ENCODE measurements around the gene PLXNC1. TPM values are rescaled to one million over a fixed set of nuclear protein-coding genes. Genes with fewer than 3 reads are reported as not detected.
A peak's percentile ranks its signal among the peaks of the same experiment; 100 is the strongest.

The PLXNC1 gene
- total and polyA plus RNA-seq, 4 donors, result 1.7 to 70.0 (median 36.3) TPM

GRCh38 chr12:94149119-94149780 lies 873 bp downstream of the PLXNC1 start:
- Histone ChIP-seq H3K27ac (ENCODE audit: low read depth in 1 of 2, low read length in 1 of 2) (peak overlapping the region in 1 of 2 donors; percentile 40), H3K9me3 (ENCODE audit: control insufficient read depth in 4 of 4, insufficient read depth in 3 of 4, low read length in 3 of 4) (no peaks in the 10 kb centered on the region), H3K27me3 (ENCODE audit: control insufficient read depth in 3 of 3, insufficient read depth in 3 of 3, low read length in 2 of 3) (peaks cover 0 to 51% (median 23%) of the 10 kb centered on the region in 3 donors), H3K4me3 (peak overlapping the region; percentile 59), H3K4me1 (ENCODE audit: control insufficient read depth in 5 of 5, insufficient read depth in 5 of 5, low read length in 5 of 5) (peaks cover 0 to 15% (median 8%) of the 10 kb centered on the region in 5 donors), H3K9ac (ENCODE audit: insufficient read depth in 1 of 2, low read length in 2 of 2) (no peak overlapping the region), H3K36me3 (ENCODE audit: control insufficient read depth in 4 of 4, insufficient read depth in 4 of 4, low read length in 4 of 4) (no peaks in the 10 kb centered on the region)
- peak in 2 of 3 donors; percentile 58 to 60 for DNase-seq
- TF ChIP-seq CTCF (IDR thresholded peaks at IDR 0.05; ENCODE audit: control extremely low read depth, extremely low read depth), result peak; percentile 8
- WGBS, 2 donors, result 0 to 1% methylated on average over 62 to 76 of the region's 76 CpGs
- ATAC-seq (ENCODE audit: insufficient read depth, low FRiP score), result peak; percentile 22

- peak; percentile 72 to 79 (median 72) for DNase-seq
- no peak overlapping the region for H3K27ac ChIP-seq (ENCODE audit: low read depth in 1 of 2, low read length in 1 of 2)
- TF ChIP-seq CTCF (IDR thresholded peaks at IDR 0.05; ENCODE audit: control extremely low read depth, extremely low read depth), result no peak
- H3K9ac ChIP-seq (ENCODE audit: insufficient read depth in 1 of 2, low read length in 2 of 2), result no peak overlapping the region
- WGBS, 2 donors, result 0 to 1% methylated on average over 45 to 49 of the region's 49 CpGs
- H3K4me3 ChIP-seq, result peak overlapping the region; percentile 59
- H3K27me3 ChIP-seq (ENCODE audit: control insufficient read depth in 3 of 3, insufficient read depth in 3 of 3, low read length in 2 of 3), result peaks cover 0 to 51% (median 26%) of the 10 kb centered on the region in 3 donors
- peaks cover 0 to 15% (median 8%) of the 10 kb centered on the region in 5 donors for H3K4me1 ChIP-seq (ENCODE audit: control insufficient read depth in 5 of 5, insufficient read depth in 5 of 5, low read length in 5 of 5)
- no peaks in the 10 kb centered on the region for H3K36me3 ChIP-seq (ENCODE audit: control insufficient read depth in 4 of 4, insufficient read depth in 4 of 4, low read length in 4 of 4)
- ATAC-seq (ENCODE audit: insufficient read depth, low FRiP score), result no peak
- H3K9me3 ChIP-seq (ENCODE audit: control insufficient read depth in 4 of 4, insufficient read depth in 3 of 4, low read length in 3 of 4), result no peaks in the 10 kb centered on the region
Observed at GRCh38 chr12:94149781-94150239, 1.4 kb downstream of the PLXNC1 start.

- no peak overlapping the region for H3K9ac ChIP-seq (ENCODE audit: insufficient read depth in 1 of 2, low read length in 2 of 2)
- ATAC-seq (ENCODE audit: insufficient read depth, low FRiP score) (no peak), DNase-seq (peak in 2 of 3 donors; percentile 16 to 19)
- TF ChIP-seq CTCF (IDR thresholded peaks at IDR 0.05; ENCODE audit: control extremely low read depth, extremely low read depth), result no peak
- H3K27ac ChIP-seq (ENCODE audit: low read depth in 1 of 2, low read length in 1 of 2), result peak overlapping the region in 1 of 2 donors; percentile 15
- WGBS, 2 donors, result 8 to 12% methylated on average over 32 to 33 of the region's 33 CpGs
- peaks cover 0 to 51% (median 26%) of the 10 kb centered on the region in 3 donors for H3K27me3 ChIP-seq (ENCODE audit: control insufficient read depth in 3 of 3, insufficient read depth in 3 of 3, low read length in 2 of 3)
- peak overlapping the region; percentile 59 for H3K4me3 ChIP-seq
- H3K36me3 ChIP-seq (ENCODE audit: control insufficient read depth in 4 of 4, insufficient read depth in 4 of 4, low read length in 4 of 4), result no peaks in the 10 kb centered on the region
- peaks cover 0 to 15% (median 8%) of the 10 kb centered on the region in 5 donors for H3K4me1 ChIP-seq (ENCODE audit: control insufficient read depth in 5 of 5, insufficient read depth in 5 of 5, low read length in 5 of 5)
- no peaks in the 10 kb centered on the region for H3K9me3 ChIP-seq (ENCODE audit: control insufficient read depth in 4 of 4, insufficient read depth in 3 of 4, low read length in 3 of 4)
Observed at GRCh38 chr12:94150240-94151121, 2.1 kb downstream of the PLXNC1 start.

Measured in lung (tissue), 12 donors.